WTC11 (cell line): ENCODE results near the gene MCM6. TPM values are rescaled to one million over a fixed set of nuclear protein-coding genes. Genes with fewer than 3 reads are reported as not detected.

Experiments
- ATAC-seq: fragments of 200-7000 bp; cut with Tn5 transposase; 2 replicates; pipeline ENCODE4 v1.10.0; 2021; ENCODE audit warnings: mild to moderate bottlenecking, moderate library complexity
- CTCF ChIA-PET: fragments of 300-600 bp; sonication (Branson Sonifier 250); formaldehyde crosslinking; loops from one replicate; lab custom pipeline; 2021; ENCODE audit warnings: antibody characterized with exemption; lab: Charles Lee
- POLR2A ChIA-PET: fragments of 350-600 bp; sonication (Branson Sonifier 250); formaldehyde crosslinking; loops from one replicate; lab custom pipeline; 2021; ENCODE audit warnings: antibody characterized with exemption; lab: Charles Lee
- DNase-seq: peaks from one replicate; pipeline ENCODE4 v3.0.0; 2021; ENCODE audit warnings: low spot score
- H3K27ac Mint-ChIP-seq: 2 replicates; pipeline ENCODE4 v1.8.0; 2021; ENCODE audit warnings: mixed read lengths
- H3K27me3 Mint-ChIP-seq: 2 replicates; pipeline ENCODE4 v1.8.0; 2021; ENCODE audit warnings: low read depth, mild to moderate bottlenecking, moderate library complexity, mixed read lengths
- H3K36me3 Mint-ChIP-seq: 2 replicates; pipeline ENCODE4 v1.8.0; 2021; ENCODE audit warnings: mixed read lengths
- H3K4me1 Mint-ChIP-seq: 2 replicates; pipeline ENCODE4 v1.8.0; 2022; ENCODE audit warnings: mixed read lengths
- H3K4me3 Mint-ChIP-seq: 2 replicates; pipeline ENCODE4 v1.8.0; 2021; ENCODE audit warnings: mild to moderate bottlenecking, moderate library complexity, mixed read lengths
- H3K9me3 Mint-ChIP-seq: 2 replicates; pipeline ENCODE4 v1.8.0; 2021; ENCODE audit warnings: mixed read lengths
- AFF4 ChIP-seq: sonication (generic); formaldehyde crosslinking; IDR thresholded peaks from 2 replicates; pipeline ENCODE4 v1.8.1; 2023; ENCODE audit warnings: mild to moderate bottlenecking, missing genetic modification reagents, borderline replicate concordance
- ARID4B ChIP-seq: sonication (generic); formaldehyde crosslinking; IDR thresholded peaks from 2 replicates; pipeline ENCODE4 v1.8.0; 2023; ENCODE audit warnings: missing genetic modification reagents, mild to moderate bottlenecking, borderline replicate concordance
- CREM ChIP-seq: sonication (generic); formaldehyde crosslinking; IDR thresholded peaks from 2 replicates; pipeline ENCODE4 v1.8.1; 2022; ENCODE audit warnings: mild to moderate bottlenecking, missing genetic modification reagents, moderate library complexity
- ETV6 ChIP-seq: sonication (generic); formaldehyde crosslinking; IDR thresholded peaks from 2 replicates; pipeline ENCODE4 v1.8.1; 2022; ENCODE audit warnings: mild to moderate bottlenecking, missing genetic modification reagents
- HMGXB4 ChIP-seq: sonication (generic); formaldehyde crosslinking; IDR thresholded peaks from 2 replicates; pipeline ENCODE4 v1.8.1; 2023; ENCODE audit warnings: mild to moderate bottlenecking, moderate library complexity, missing genetic modification reagents
- NR2C2 ChIP-seq: sonication (generic); formaldehyde crosslinking; IDR thresholded peaks from 2 replicates; pipeline ENCODE4 v1.8.0; 2022; ENCODE audit warnings: mild to moderate bottlenecking, missing genetic modification reagents
- PRDM15 ChIP-seq: sonication (generic); formaldehyde crosslinking; IDR thresholded peaks from 2 replicates; pipeline ENCODE4 v1.8.0; 2022; ENCODE audit warnings: missing genetic modification reagents
- RELA ChIP-seq: sonication (generic); formaldehyde crosslinking; IDR thresholded peaks from 2 replicates; pipeline ENCODE4 v1.8.1; 2022; ENCODE audit warnings: missing genetic modification reagents, mild to moderate bottlenecking, borderline replicate concordance
- TCF7 ChIP-seq: sonication (generic); formaldehyde crosslinking; IDR thresholded peaks from 2 replicates; pipeline ENCODE4 v1.8.0; 2022; ENCODE audit warnings: mild to moderate bottlenecking, low read depth, missing genetic modification reagents, moderate library complexity
- ZNF138 ChIP-seq: sonication (generic); formaldehyde crosslinking; conservative IDR thresholded peaks from 2 replicates; pipeline ENCODE4 v1.8.1; 2022; ENCODE audit warnings: mild to moderate bottlenecking, moderate library complexity, missing genetic modification reagents
- total RNA-seq: library from RNA; stranded (reverse); gene quantifications from 3 replicates; pipeline ENCODE4 v1.2.3, GENCODE V29; 2021

The MCM6 gene
- total RNA-seq, 1 experiment from 2014 or later = 107 TPM

- Mint-ChIP-seq H3K9me3 (peaks cover 31% of the 10 kb centered on the region), H3K4me3 (no peak overlapping the region)
- CTCF ChIA-PET = interaction anchor here (0.5 to 2.6 kb wide), 11 partner anchors 9 to 810 kb away, joined by 3 to 26 read pairs (median 6); no protein-coding TSS in a partner anchor
- no peak for DNase-seq
- TF ChIP-seq ZNF138 (no peak), AFF4 (CRISPR knock-in tag) (no peak), NR2C2 (CRISPR knock-in tag) (no peak), ETV6 (CRISPR knock-in tag) (no peak), PRDM15 (no peak), TCF7 (no peak)
- TF ChIP-seq, all 79 proteins: peak for 0
- Mint-ChIP-seq H3K36me3 (peaks cover 25% of the 10 kb centered on the region), H3K27ac (no peak overlapping the region), H3K27me3 (no peaks in the 10 kb centered on the region), H3K4me1 (peaks cover 7% of the 10 kb centered on the region; the same call in 1 of the 2 replicates)
- ATAC-seq = no peak
- POLR2A ChIA-PET = no interaction called here
These were observed 77.5 kb downstream of the MCM6 start for GRCh38 chr2:135798762-135799161.

- Mint-ChIP-seq H3K27me3 (no peaks in the 10 kb centered on the region), H3K4me1 (peaks cover 7% of the 10 kb centered on the region; the same call in 1 of the 2 replicates), H3K27ac (no peak overlapping the region), H3K4me3 (no peak overlapping the region), H3K36me3 (peaks cover 25% of the 10 kb centered on the region), H3K9me3 (peaks cover 31% of the 10 kb centered on the region)
- ChIA-PET CTCF (interaction anchor here (0.5 to 2.6 kb wide), 28 partner anchors 9 to 809 kb away, joined by 3 to 26 read pairs (median 4); partner anchors contain the start of gene MCM6), POLR2A (interaction anchor here (0.5 kb wide), 1 partner anchor 11 kb away, joined by 5 read pairs; no protein-coding TSS in a partner anchor)
- TF ChIP-seq HMGXB4 (CRISPR knock-in tag) = 0 out of 2 replicates have a peak, but pooled peaks have one; percentile 13
- TF ChIP-seq CREM (CRISPR knock-in tag) = no peak
- TF ChIP-seq RELA (CRISPR knock-in tag) = no peak
- TF ChIP-seq ARID4B (CRISPR knock-in tag) = no peak
- no peak for DNase-seq
- ATAC-seq = no peak
These were observed 78.0 kb downstream of the MCM6 start for GRCh38 chr2:135798275-135798705.
